Measurements from ENCODE around the gene GHRHR. TPM values are rescaled to one million over a fixed set of nuclear protein-coding genes. Genes with fewer than 3 reads are reported as not detected.

The GHRHR gene
- total and polyA plus RNA-seq, 9 of the 15 experiments (the other 6 are each of a cell fraction or from before 2014, with no cell fraction given), result not detected

GRCh38 chr7:30917216-30917893 lies 46.4 kb upstream of the GHRHR start:
- no TSS peak for BruUV-seq (replicated peaks)
- Histone ChIP-seq H3K9ac (ENCODE audit: insufficient read depth in 1 of 2, low read depth in 2 of 2, low read length in 2 of 2) (no peak overlapping the region), H4K20me1 (replicated peaks; ENCODE audit: control insufficient read depth, insufficient read depth, low read length) (no peaks in the 10 kb centered on the region), H3K9me3 (replicated peaks; ENCODE audit: control insufficient read depth, insufficient read depth, low read depth, low read length) (no peaks in the 10 kb centered on the region), H3K27me3 (ENCODE audit: control insufficient read depth in 2 of 2, insufficient read depth in 2 of 2, low read length in 2 of 2) (no peaks in the 10 kb centered on the region), H3K36me3 (ENCODE audit: control insufficient read depth, insufficient read depth, low read length) (no peaks in the 10 kb centered on the region), H3K9me1 (ENCODE audit: control insufficient read depth, insufficient read depth, low read length) (peaks cover 3% of the 10 kb centered on the region), H3K4me2 (ENCODE audit: insufficient read depth, low read length) (no peak overlapping the region; the same call in 1 of the 2 replicates), H3K4me1 (replicated peaks in 1 of 2; ENCODE audit: control insufficient read depth in 2 of 2, insufficient read depth in 2 of 2, low read length in 2 of 2) (peaks cover 82 to 87% of the 10 kb centered on the region in 2 experiments), H3K27ac (ENCODE audit: extremely low read depth, low read depth, low read length) (no peak overlapping the region; the same call in 2 of the 3 replicates), H2AFZ (ENCODE audit: low read depth, low read length) (no peak overlapping the region), H3K79me2 (ENCODE audit: control insufficient read depth, insufficient read depth, low read length) (no peaks in the 10 kb centered on the region; the same call in 2 of the 3 replicates), H3K4me3 (no peak overlapping the region)
- WGBS (ENCODE audit: insufficient coverage, low coverage, missing lambda C conversion rate), result 82% methylated on average over 4 of the region's 4 CpGs
- in situ Hi-C loops (cut with MboI) (no loop called here), intact Hi-C loops (cut with micrococcal nuclease) (no loop called here)
- FAIRE-seq, result no peak
- ChIA-PET POLR2A (interaction anchor here (0.8 kb wide), 1 partner anchor 21 kb away, joined by 4 read pairs; no protein-coding TSS in a partner anchor), CTCF (ENCODE audit: low intra/inter-chr PET ratio) (no interaction called here)
- peak; percentile 88 for TF ChIP-seq ZNF134 (CRISPR knock-in tag; conservative IDR thresholded peaks at IDR 0.05)
- TF ChIP-seq ZNF592 (IDR thresholded peaks at IDR 0.05), result 0 out of 2 replicates have a peak, but pooled peaks have one; percentile 24
- no peak for TF ChIP-seq CREBBP (IDR thresholded peaks at IDR 0.05; ENCODE audit: low read depth, low read length)
- no peak for TF ChIP-seq ZNF551 (CRISPR knock-in tag; IDR thresholded peaks at IDR 0.05)
- no peak for DNase-seq (ENCODE audit: extremely low read depth in 1 of 4, low spot score in 3 of 4)
- ATAC-seq, result no peak

Data from K562 (cell line).